Epithelial cell of esophagus (primary cell): ENCODE data around the gene C12orf43.
"Not testable (repeated sequence)": the region's sequence is repeated elsewhere in the genome, so short reads cannot be mapped to it uniquely, and the experiment has no call there.

Experiments
- DNase-seq: peaks from one replicate; pipeline ENCODE4 v3.0.0; 2010; ENCODE audit warnings: low read depth
- H3K4me3 ChIP-seq: 2 replicates; pipeline ENCODE4 v1.5.1; 2011; ENCODE audit warnings: mild to moderate bottlenecking, low read length, control low read depth
- TF ChIP-seq, protein P1 (sequence below): IDR thresholded peaks from 2 replicates; pipeline ENCODE4 v1.5.1; 2011; ENCODE audit warnings: low read depth, mild to moderate bottlenecking, low read length, control low read depth, inconsistent platforms; ENCODE audit not compliant: insufficient read depth; ENCODE audit errors: missing control alignments

C12orf43 gene

GRCh38 chr12:121060149-121061001, 44.1 kb upstream of the C12orf43 start:
- DNase-seq: peak; percentile 48
- TF ChIP-seq, protein P1, sequence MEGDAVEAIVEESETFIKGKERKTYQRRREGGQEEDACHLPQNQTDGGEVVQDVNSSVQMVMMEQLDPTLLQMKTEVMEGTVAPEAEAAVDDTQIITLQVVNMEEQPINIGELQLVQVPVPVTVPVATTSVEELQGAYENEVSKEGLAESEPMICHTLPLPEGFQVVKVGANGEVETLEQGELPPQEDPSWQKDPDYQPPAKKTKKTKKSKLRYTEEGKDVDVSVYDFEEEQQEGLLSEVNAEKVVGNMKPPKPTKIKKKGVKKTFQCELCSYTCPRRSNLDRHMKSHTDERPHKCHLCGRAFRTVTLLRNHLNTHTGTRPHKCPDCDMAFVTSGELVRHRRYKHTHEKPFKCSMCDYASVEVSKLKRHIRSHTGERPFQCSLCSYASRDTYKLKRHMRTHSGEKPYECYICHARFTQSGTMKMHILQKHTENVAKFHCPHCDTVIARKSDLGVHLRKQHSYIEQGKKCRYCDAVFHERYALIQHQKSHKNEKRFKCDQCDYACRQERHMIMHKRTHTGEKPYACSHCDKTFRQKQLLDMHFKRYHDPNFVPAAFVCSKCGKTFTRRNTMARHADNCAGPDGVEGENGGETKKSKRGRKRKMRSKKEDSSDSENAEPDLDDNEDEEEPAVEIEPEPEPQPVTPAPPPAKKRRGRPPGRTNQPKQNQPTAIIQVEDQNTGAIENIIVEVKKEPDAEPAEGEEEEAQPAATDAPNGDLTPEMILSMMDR: peak; percentile 48
- no peak overlapping the region for H3K4me3 ChIP-seq

DNA sequence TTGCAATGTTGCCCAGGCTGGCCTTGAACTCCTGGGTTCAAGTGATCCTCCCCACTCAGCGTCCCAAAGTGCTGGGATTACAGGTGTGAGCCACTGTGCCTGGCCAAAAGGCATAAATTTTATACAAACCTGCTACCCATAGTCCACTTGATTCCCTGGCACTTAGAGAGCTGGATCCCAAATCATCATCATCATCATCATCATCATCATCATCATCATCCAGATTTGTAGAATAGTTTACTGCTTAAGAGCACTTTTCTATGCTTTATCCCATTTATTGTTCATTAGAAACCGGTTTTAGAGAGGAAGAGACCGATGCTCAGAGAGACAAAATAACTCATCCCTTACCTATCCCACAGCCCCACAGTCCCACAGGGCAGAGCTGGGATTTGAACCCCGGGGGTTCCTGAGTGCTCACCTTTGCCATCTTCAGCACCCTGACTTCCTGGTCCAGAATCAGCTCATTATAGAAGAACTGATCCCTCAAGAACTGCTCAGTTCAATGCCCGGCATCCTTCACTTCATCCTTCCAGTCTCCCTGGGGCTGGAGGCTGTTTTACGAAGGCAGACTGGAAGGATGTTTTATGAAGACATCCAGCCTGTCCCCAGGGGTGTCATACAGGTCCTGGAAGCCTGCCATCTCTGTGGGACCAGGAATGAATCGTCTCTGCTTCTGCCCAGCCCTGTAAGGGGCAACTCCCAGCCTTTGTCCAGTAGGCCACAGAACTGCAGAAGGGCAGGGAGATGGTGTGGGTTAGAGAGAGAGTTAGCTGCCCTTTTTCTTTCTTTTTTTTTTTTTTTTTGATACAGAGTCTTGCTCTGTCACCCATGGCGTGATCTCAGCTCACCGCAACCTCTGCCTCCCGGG, 43.0 kb upstream of the C12orf43 start:
- TF ChIP-seq, protein P1: no peak
- no peak overlapping the region for H3K4me3 ChIP-seq
- no peak for DNase-seq

DNA sequence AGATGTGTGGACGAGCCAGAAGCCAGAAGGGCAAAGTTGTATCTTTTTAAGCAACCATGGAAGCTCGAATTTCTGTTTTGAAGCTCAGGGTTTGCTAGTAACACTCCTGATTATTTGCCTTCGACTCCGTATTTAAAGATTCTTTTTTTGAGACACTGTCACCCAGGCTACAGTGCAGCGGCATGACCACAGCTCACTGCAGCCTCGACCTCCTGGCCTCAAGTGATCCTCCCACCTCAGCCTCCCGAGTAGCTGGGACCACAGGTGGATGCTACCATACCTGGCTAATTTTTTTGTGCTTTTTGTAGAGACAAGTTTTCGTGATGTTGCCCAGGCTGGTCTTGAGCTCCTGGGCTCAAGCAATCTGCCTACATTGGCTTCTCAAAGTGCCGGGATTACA, 41.5 kb upstream of the C12orf43 start:
- no peak for DNase-seq
- no peak overlapping the region for H3K4me3 ChIP-seq
- TF ChIP-seq, protein P1: no peak

DNA sequence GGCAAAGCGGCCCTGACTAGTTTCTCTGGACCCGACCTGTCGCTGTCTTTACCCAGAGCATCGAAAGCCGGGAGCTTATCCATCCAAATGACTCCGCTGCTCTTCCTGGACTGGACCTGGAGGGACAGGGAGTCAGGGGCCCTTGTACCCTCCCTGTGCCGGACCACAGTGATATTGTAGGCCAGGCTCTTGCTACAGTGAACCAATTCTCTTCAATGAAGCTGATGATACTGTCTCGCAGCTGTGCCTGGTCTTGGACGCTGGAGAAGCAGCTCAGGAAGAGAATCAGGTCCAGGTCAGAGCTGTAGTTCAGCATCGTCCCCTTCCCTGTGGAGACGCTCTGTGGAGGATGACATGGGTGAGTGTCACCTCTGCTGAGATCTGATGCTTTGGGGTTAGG, 37.4 kb upstream of the C12orf43 start:
- DNase-seq: no peak
- TF ChIP-seq, protein P1: no peak

GRCh38 chr12:121050725-121051124, 34.4 kb upstream of the C12orf43 start:
- no peak for DNase-seq
- TF ChIP-seq, protein P1: no peak
- H3K4me3 ChIP-seq: no peak overlapping the region

More for the DNA sequence above, 37.4 kb upstream of the C12orf43 start:
- no peak overlapping the region for H3K4me3 ChIP-seq

DNA sequence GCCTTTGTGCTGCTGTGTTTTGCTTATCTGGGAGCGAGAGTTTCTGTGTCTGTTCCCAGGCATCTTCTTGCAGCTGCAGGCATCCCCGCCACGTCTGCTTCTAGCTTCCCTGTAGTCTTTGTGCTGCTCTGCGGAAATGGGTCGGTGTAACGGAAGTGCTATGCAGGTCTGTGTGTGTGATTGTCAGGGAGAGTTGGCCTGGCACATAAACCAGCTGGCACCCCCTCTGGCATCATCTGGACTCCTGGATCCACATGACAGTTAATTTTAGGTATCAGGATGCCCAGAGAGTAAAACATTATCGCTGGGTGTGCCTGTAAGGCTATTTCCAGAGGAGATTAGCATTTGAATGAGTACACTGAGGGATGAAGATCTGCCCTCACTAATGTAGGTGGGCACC, 32.2 kb upstream of the C12orf43 start:
- DNase-seq: no peak
- TF ChIP-seq, protein P1: no peak
- H3K4me3 ChIP-seq: no peak overlapping the region

DNA sequence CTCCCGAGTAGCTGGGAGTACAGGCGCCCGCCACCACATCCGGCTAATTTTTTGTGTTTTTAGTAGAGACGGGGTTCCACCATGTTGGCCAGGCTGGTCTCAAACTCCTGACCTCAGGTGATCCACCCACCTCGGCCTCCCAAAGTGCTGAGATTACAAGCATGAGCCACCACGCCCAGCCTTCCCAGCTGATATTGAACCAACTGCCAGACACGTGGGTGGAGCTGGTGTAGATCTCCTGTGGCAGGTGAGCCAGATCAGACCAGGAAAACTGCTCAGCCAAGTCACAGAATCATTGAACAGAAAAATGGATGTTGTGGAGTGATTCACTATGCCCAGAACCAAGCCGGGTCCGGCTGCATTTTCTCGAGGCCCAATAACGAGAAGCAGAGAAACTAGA, 31.1 kb upstream of the C12orf43 start:
- not testable (repeated sequence) for H3K4me3 ChIP-seq

More for the DNA sequence above, 31.1 kb upstream of the C12orf43 start:
- not testable (repeated sequence) for DNase-seq
